Kidney (tissue), 14 donors: ENCODE results near the gene MAP1LC3B. TPM values are rescaled to one million over a fixed set of nuclear protein-coding genes. Genes with fewer than 3 reads are reported as not detected.

ENCODE experiments used
- DNase-seq, 5 donors: peaks; one replicate each; pipeline ENCODE4 v3.0.0-alpha.2; 2013 to 2020
- FAIRE-seq: peaks from 2 replicates; lab custom pipeline; 2012; peaks lifted over from hg19 to GRCh38; lab: Jason Lieb, UNC
- H3K27ac ChIP-seq, 2 donors: one replicate each; pipeline ENCODE4 v1.7.0; 2013; ENCODE audit warnings: low read depth in 2 of 2, low read length in 2 of 2, inconsistent platforms in 1 of 2
- H3K27me3 ChIP-seq: one replicate; pipeline ENCODE4 v1.7.1; 2013; ENCODE audit warnings: low read length, inconsistent platforms; ENCODE audit not compliant: control insufficient read depth, insufficient read depth
- H3K36me3 ChIP-seq, 3 donors: one replicate each; pipeline versions ENCODE4 v1.7.0 to v1.7.1; 2013; ENCODE audit warnings: low read length in 3 of 3, control low read depth in 1 of 3, inconsistent platforms in 1 of 3; ENCODE audit not compliant: insufficient read depth in 3 of 3, control insufficient read depth in 2 of 3
- H3K4me1 ChIP-seq, 3 donors: one replicate each; pipeline versions ENCODE4 v1.7.0 to v1.7.1; 2013; ENCODE audit warnings: low read length in 3 of 3, inconsistent platforms in 1 of 3, low read depth in 1 of 3; ENCODE audit not compliant: control insufficient read depth in 2 of 3, insufficient read depth in 2 of 3
- H3K4me3 ChIP-seq, 3 donors: one replicate each; pipeline versions ENCODE4 v1.7.0 to v1.8.1; 2013; ENCODE audit warnings: low read length in 3 of 3, control low read depth in 1 of 3, inconsistent platforms in 1 of 3
- H3K9ac ChIP-seq, 3 donors: one replicate each; pipeline versions ENCODE4 v1.7.0 to v1.7.1; 2013; ENCODE audit warnings: low read length in 3 of 3, control low read depth in 1 of 3, inconsistent platforms in 1 of 3
- H3K9me3 ChIP-seq, 3 donors: one replicate each; pipeline versions ENCODE4 v1.7.0 to v1.7.1; 2013; ENCODE audit warnings: low read length in 3 of 3, control low read depth in 1 of 3, inconsistent platforms in 1 of 3; ENCODE audit not compliant: control insufficient read depth in 2 of 3, insufficient read depth in 1 of 3
- intact Hi-C: fragments of 100-400 bp; cut with DNase I; formaldehyde crosslinking; loops from one replicate; pipeline ENCODE4 v1.11.1; 2022
- polyA plus RNA-seq: library from polyadenylated mRNA; stranded (reverse); fragments of 350-450 nt; fragmentation: Illumina TruSeq; extraction: RNeasy Lipid Tissue Mini Kit (QIAGEN cat#74804); gene quantifications from one replicate; pipeline ENCODE4 v1.2.3, GENCODE V29; 2014; ENCODE audit warnings: low read depth, low replicate concordance; ENCODE audit not compliant: insufficient read depth
- total RNA-seq: library from RNA; stranded (reverse); fragmentation: NEBNext Ultra II Directional; extraction: Animal tissue kit (Norgen Biotek cat#: 25700); gene quantifications from one replicate; pipeline ENCODE4 v1.2.1, GENCODE V29; 2021
- TF ChIP-seq, protein P1 (sequence below): IDR thresholded peaks from 3 replicates; pipeline ENCODE4 v1.5.1; 2012; ENCODE audit warnings: mild to moderate bottlenecking, moderate library complexity, borderline replicate concordance; ENCODE audit not compliant: insufficient read depth; ENCODE audit errors: extremely low read depth
- donor health status: control.
- donor health status: control.
- donor health status: control.
- donor health status: control.
- donor health status: control.
- donor health status: DM: yes; HTN: yes; CAD: no.
- donor health status: Normal renal cell carcinoma (clear cell type).

The MAP1LC3B gene
- total and polyA plus RNA-seq, 2 donors from 2014 or later: 57.1 to 70.3 TPM

DNA sequence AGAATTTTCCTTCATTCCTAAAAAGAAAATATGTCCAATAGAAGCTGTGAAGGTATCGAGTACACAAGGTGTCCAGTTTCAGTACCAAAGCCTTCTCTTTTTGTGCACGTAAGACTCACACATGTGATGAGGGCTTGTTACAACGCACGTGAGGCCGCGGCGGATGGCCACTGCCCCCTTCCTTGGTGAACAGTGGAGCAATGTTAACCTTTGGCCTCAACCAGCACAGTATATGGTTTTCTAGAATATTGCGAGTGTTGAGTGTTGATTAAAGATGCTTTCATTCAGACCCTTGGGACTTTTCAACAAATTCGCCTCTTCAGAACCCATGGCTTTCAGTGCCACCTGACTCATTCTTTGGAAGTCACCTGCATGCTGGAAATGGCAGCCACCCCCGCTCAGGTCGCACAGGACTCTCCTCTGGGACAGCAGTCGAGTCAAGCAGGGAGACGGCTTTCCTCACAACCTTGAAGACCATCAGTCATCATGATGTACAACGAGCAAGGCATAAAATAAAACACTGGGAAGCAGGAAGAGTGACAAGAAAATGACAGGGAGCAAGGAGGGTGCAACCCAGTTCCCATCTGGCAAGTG, 14.5 kb downstream of the MAP1LC3B start:
- H3K4me1 ChIP-seq: peaks cover 0 to 4% (median 3%) of the 10 kb centered on the region in 3 donors

DNA sequence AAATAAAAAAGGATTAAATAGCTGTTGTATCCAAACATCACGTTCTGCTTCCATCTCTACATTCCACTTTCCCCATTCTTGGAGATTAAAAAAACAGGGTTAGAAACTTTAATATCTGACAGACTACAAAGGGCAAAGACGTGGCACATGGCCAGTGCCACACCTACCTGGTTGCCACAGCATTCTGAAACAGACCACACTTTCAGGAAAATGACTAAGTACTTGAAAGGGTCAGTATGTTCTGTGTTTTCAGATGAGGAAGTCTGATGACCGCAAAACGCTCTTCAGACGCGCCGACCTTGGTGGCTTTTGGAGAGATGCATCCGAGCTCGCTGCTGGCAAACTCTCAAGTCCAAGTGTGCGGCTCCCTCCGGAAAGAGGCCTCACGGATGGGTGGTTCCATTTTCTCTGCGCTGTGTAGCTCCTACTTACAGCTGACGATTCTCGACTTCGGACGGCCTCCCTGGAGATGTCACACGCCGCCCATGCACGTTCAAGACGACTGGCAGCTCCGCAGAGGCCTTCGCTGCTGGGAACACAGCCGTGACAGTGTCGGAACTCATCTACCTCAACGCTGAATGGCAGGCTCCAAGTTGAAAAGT, 15.5 kb downstream of the MAP1LC3B start:
- FAIRE-seq (no peak), DNase-seq (peak in 1 of 5 donors; percentile 88)

More for the DNA sequence above, 14.5 kb downstream of the MAP1LC3B start:
- Histone ChIP-seq H3K9me3 (no peaks in the 10 kb centered on the region), H3K4me3 (no peak overlapping the region), H3K36me3 (peaks cover 0 to 53% (median 22%) of the 10 kb centered on the region in 3 donors), H3K27ac (peak overlapping the region in 1 of 2 donors; percentile 32), H3K27me3 (no peaks in the 10 kb centered on the region), H3K9ac (no peak overlapping the region)
- TF ChIP-seq, protein P1, sequence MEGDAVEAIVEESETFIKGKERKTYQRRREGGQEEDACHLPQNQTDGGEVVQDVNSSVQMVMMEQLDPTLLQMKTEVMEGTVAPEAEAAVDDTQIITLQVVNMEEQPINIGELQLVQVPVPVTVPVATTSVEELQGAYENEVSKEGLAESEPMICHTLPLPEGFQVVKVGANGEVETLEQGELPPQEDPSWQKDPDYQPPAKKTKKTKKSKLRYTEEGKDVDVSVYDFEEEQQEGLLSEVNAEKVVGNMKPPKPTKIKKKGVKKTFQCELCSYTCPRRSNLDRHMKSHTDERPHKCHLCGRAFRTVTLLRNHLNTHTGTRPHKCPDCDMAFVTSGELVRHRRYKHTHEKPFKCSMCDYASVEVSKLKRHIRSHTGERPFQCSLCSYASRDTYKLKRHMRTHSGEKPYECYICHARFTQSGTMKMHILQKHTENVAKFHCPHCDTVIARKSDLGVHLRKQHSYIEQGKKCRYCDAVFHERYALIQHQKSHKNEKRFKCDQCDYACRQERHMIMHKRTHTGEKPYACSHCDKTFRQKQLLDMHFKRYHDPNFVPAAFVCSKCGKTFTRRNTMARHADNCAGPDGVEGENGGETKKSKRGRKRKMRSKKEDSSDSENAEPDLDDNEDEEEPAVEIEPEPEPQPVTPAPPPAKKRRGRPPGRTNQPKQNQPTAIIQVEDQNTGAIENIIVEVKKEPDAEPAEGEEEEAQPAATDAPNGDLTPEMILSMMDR: no peak
- intact Hi-C loops: no loop called here
- DNase-seq (peak in 1 of 5 donors; percentile 46), FAIRE-seq (no peak)

DNA sequence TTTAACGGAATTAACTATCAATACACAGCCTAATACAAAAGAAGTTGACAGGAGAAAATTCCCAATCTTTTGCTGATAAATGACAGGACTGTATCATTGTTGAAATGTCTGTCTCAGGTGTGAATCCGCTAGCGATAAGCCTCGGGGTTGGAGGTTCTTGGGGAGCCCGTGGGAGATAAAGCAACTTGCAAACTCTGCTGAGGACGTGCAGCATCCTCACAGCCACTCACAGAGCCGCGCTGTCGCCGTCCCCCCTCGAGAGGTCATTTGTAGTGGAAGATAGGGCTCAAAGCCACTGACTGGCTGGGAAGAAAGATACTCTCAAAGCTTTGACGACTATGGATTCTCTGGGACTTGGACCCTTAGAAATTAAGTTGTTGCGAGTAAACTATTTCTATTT, 17.0 kb downstream of the MAP1LC3B start:
- Histone ChIP-seq H3K9me3 (no peaks in the 10 kb centered on the region), H3K9ac (no peak overlapping the region), H3K27ac (no peak overlapping the region), H3K36me3 (peaks cover 0 to 49% (median 18%) of the 10 kb centered on the region in 3 donors), H3K4me1 (peaks cover 0 to 4% (median 3%) of the 10 kb centered on the region in 3 donors), H3K4me3 (no peak overlapping the region), H3K27me3 (no peaks in the 10 kb centered on the region)
- TF ChIP-seq, protein P1: no peak
- FAIRE-seq: no peak
- intact Hi-C loops: no loop called here
- peak in 1 of 5 donors; percentile 56 for DNase-seq

More for the DNA sequence above, 15.5 kb downstream of the MAP1LC3B start:
- Histone ChIP-seq H3K27ac (peak overlapping the region; percentile 13 to 15), H3K36me3 (peaks cover 0 to 57% (median 18%) of the 10 kb centered on the region in 3 donors), H3K27me3 (no peaks in the 10 kb centered on the region), H3K9me3 (no peaks in the 10 kb centered on the region), H3K9ac (no peak overlapping the region), H3K4me1 (peaks cover 0 to 4% (median 3%) of the 10 kb centered on the region in 3 donors), H3K4me3 (no peak overlapping the region)
- TF ChIP-seq, protein P1: no peak
- intact Hi-C loops: no loop called here
